ACHN (cell line): ENCODE data around the gene HOXB4.
A peak's percentile ranks its signal among the peaks of the same experiment; 100 is the strongest.

Experiments
- DNase-seq: peaks from one replicate; pipeline ENCODE4 v3.0.0-alpha.2; 2015
- in situ Hi-C: cut with HindIII; loops from 2 replicates; pipeline ENCODE4 v1.10.0; 2017; ENCODE audit warnings: low sequenced_read_pairs, low pct_ligation_motif_present, low pct_unique_long_range_greater_than_20kb

The HOXB4 gene

GRCh38 chr17:48565925-48566710 lies 12.0 kb downstream of the HOXB4 start:
- in situ Hi-C loops = no loop called here
- DNase-seq = no peak

GRCh38 chr17:48565022-48565554 lies 13.1 kb downstream of the HOXB4 start:
- in situ Hi-C loops = no loop called here
- no peak for DNase-seq

- no peak for DNase-seq
- in situ Hi-C loops = no loop called here
Observed at GRCh38 chr17:48564188-48565021, 13.7 kb downstream of the HOXB4 start.

GRCh38 chr17:48563867-48564187 lies 14.3 kb downstream of the HOXB4 start:
- DNase-seq = no peak
- in situ Hi-C loops = no loop called here

- no peak for DNase-seq
- in situ Hi-C loops = no loop called here
Observed at GRCh38 chr17:48563385-48563838, 14.7 kb downstream of the HOXB4 start.

GRCh38 chr17:48562934-48563333 lies 15.2 kb downstream of the HOXB4 start:
- in situ Hi-C loops = no loop called here

GRCh38 chr17:48561884-48562810 lies 16.0 kb downstream of the HOXB4 start:
- in situ Hi-C loops = no loop called here
- DNase-seq = peak; percentile 30

More at GRCh38 chr17:48562934-48563333, 15.2 kb downstream of the HOXB4 start:
- DNase-seq = no peak

- DNase-seq = no peak
- in situ Hi-C loops = no loop called here
Observed at GRCh38 chr17:48559840-48560817, 18.0 kb downstream of the HOXB4 start.

GRCh38 chr17:48559122-48559839 lies 18.9 kb downstream of the HOXB4 start:
- no peak for DNase-seq
- in situ Hi-C loops = no loop called here

GRCh38 chr17:48558831-48559121 lies 19.4 kb downstream of the HOXB4 start:
- in situ Hi-C loops = no loop called here
- no peak for DNase-seq

GRCh38 chr17:48558057-48558830 lies 19.9 kb downstream of the HOXB4 start:
- DNase-seq = no peak
- in situ Hi-C loops = no loop called here

- no peak for DNase-seq
- in situ Hi-C loops = no loop called here
Observed at GRCh38 chr17:48556576-48557401, 21.4 kb downstream of the HOXB4 start.

GRCh38 chr17:48556229-48556575 lies 21.9 kb downstream of the HOXB4 start:
- DNase-seq = no peak
- in situ Hi-C loops = no loop called here

GRCh38 chr17:48555258-48556228 lies 22.6 kb downstream of the HOXB4 start:
- DNase-seq = peak; percentile 85
- in situ Hi-C loops = no loop called here
